ENCODE data around the gene PLXNB3.

DNA sequence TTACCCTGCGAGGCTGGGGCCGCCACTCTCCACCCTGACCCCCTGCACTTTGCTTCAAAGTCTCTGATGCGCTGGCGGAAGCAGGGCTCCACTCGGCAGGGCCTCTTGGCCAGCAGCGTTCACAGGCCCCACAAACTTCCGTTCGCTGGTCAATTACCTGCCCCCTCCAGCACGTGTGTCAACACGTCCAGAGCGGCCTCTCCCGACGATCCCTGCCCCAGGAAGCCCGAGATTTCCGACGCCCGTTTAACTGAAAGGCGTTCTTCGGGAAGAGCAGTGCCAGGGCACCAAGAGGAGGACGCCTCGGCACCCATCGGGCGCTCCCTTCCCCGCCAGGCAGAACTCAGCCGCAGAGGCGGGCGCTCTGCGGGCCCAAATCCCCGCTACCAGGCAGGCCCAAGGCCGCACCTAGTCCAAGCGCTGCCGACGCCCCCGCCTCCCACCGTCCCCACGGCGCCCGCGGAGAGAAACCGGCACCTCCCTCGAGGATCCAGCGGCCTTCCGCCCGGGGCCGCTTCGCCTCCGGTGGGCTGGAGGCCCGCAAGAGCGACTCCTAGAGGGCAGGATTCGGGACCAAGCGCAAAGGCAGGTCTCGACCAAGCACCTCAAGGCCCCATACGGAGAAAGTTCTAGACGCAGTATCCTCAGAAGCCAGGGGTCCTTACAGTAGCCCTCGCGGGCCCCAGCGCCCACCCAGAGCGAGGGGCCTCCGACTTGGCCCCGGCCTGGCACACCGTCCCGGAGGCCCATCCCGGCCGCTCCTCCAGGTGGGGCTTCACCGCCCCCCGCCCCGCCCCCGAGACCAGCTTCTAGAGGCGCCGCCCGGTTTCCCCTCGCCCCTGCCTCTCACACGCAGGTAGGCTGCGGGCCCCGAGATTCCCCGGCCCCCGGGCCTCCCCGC, 40.4 kb upstream of the PLXNB3 start:
- TF ChIP-seq CTCF (IDR thresholded peaks at IDR 0.05), result no peak
- no peak for TF ChIP-seq POLR2A (IDR thresholded peaks at IDR 0.05)
- no peak for TF ChIP-seq POLR2AphosphoS5 (IDR thresholded peaks at IDR 0.05; ENCODE audit: insufficient read depth in 1 of 2, low read depth in 1 of 2)

Measured in vagina (tissue), 2 donors.